GM12801 (cell line): ENCODE measurements around the gene ROBO2.

ENCODE experiments used
- CTCF ChIP-seq: IDR thresholded peaks from one replicate; pipeline ENCODE4 v1.5.1; 2011; ENCODE audit warnings: control low read depth; ENCODE audit not compliant: insufficient read length; ENCODE audit errors: extremely low read depth

Gene ROBO2

GRCh38 chr3:77244981-77245380 lies 205.1 kb downstream of the ROBO2 start:
- no peak for TF ChIP-seq CTCF

GRCh38 chr3:77247061-77247460 lies 207.2 kb downstream of the ROBO2 start:
- TF ChIP-seq CTCF = no peak

DNA sequence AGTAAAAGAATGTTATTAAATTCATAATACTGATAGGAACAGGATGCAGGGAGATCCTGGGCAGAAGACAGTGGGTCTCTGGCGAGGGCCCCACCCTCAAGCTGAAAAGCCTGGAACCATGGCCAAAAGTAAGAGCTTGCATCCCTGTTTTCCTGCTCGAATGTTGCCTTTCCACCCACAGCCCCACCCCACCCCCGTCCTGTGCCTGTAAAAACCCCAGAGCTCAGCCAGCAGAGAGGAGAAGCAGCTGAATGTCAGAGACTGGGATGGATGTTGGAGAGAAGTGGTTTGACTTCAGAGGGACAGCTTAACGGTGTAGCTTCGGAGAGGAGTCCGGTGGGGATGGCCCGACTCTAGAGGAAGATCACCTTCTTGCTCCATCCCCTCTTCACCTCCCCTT lies 207.9 kb downstream of the ROBO2 start:
- no peak for TF ChIP-seq CTCF

- TF ChIP-seq CTCF = no peak
Observed at GRCh38 chr3:77248420-77248819, 208.5 kb downstream of the ROBO2 start.

DNA sequence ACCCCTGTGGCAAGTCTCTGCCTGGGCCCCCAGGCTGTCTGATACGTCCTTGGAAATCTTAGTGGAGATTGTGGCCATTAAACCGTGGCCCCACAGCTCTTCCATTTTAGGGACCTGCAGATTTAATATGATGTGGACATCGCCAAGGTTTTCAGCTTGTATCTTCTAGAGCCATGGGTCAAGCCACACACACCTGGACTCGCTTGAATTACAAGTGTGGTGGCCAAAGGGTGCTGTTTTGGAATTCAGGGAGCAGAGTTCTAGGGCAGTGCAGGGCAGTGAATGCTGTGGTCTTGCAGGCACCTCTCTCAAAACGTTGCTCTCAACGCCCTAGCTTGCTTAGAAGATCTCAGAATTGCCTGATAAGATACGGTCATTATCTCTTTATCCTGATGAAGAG lies 211.2 kb downstream of the ROBO2 start:
- TF ChIP-seq CTCF = no peak

GRCh38 chr3:77254967-77255831 lies 215.3 kb downstream of the ROBO2 start:
- TF ChIP-seq CTCF = no peak

DNA sequence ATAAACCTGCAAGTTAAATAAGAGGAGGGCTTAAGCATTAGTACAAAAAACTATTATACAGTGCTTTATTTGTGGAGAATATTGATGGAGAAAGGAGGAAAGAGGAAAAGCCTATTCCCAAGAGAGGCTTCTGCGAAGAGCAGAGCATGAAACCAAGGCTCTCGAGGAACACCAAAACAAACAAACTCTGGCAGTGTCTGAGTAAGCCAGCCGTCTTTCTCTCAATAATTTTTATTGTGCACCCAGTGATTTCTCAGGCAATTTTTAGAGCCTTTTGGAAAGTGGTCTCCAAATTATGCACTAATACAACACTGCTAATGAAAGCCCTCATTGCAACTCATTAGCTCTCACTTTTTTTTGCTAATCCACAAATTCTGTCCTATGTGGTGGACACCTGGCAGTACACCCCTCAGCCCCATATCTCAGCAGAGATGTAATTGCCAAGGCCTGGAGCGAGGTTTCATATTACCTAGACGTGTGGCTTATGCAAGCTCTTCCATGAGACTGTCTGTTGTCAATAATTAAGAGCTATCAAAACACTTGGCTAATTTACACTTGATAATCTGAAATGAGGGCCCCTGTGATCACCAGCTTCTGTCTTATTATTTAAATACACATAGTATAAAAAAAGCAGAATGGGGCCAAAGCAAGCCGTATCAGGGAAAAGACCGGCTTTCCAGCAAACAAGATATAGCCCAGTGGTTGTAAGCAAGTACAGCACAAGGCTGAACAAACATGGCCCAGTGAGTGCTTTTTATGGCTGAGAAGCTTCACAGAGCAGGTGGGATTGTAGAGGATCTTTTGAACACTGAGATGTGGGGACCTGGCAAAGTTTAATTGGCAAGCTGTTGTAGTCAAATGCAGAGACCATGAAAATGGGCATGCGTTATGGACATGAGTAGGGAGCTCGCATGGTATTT lies 216.9 kb downstream of the ROBO2 start:
- no peak for TF ChIP-seq CTCF
